HepG2 (cell line): ENCODE results near the gene NVL. TPM values are rescaled to one million over a fixed set of nuclear protein-coding genes. Genes with fewer than 3 reads are reported as not detected.

Experiments used
- ATAC-seq: fragments of 200-7000 bp; cut with Tn5 transposase; 3 replicates; pipeline ENCODE4 v1.9.1; 2020; ENCODE audit warnings: mild to moderate bottlenecking, moderate library complexity
- BruUV-seq: library from RNA; stranded (reverse); fragments of 400-500 nt; replicated peaks from 2 replicates; lab custom pipeline; 2021; lab: Mats Ljungman, UMichigan
- CTCF ChIA-PET: fragments of 300-600 bp; formaldehyde crosslinking; extraction: SDS; loops from one replicate; lab custom pipeline; 2021; ENCODE audit warnings: low total read pairs, inconsistent platforms, low intra/inter-chr PET ratio; lab: Yijun Ruan, JAX
- POLR2A ChIA-PET: fragments of 350-600 bp; sonication (Branson Sonifier 250); formaldehyde crosslinking; loops from one replicate; lab custom pipeline; 2020; ENCODE audit warnings: antibody characterized with exemption, inconsistent platforms; lab: Yijun Ruan, JAX
- DNase-seq: peaks from one replicate; pipeline ENCODE4 v3.0.0-alpha.2; 2015; ENCODE audit warnings: low spot score
- FAIRE-seq: peaks from 3 replicates; lab custom pipeline; 2011; peaks lifted over from hg19 to GRCh38; lab: Jason Lieb, UNC
- H2AFZ ChIP-seq: one replicate; pipeline ENCODE4 v1.6.1; 2011; ENCODE audit warnings: low read length, inconsistent platforms
- H3K27ac ChIP-seq: fragments of 300-600 bp; 3 replicates; pipeline ENCODE4 v1.8.0; 2011; ENCODE audit warnings: mixed run types, mild to moderate bottlenecking, mixed read lengths, low read length, inconsistent platforms; ENCODE audit not compliant: insufficient read depth; ENCODE audit errors: extremely low read length
- H3K27me3 ChIP-seq, 2 experiments: fragments of 200-600 bp in 1 of 2; 2 replicates in 1 of 2; 3 replicates in 1 of 2; pipeline versions ENCODE4 v1.6.0 to v1.8.0; 2011; ENCODE audit warnings: low read length in 2 of 2, mild to moderate bottlenecking in 2 of 2, moderate library complexity in 2 of 2, inconsistent platforms in 1 of 2; ENCODE audit not compliant: insufficient read depth in 2 of 2, control insufficient read depth in 1 of 2
- H3K36me3 ChIP-seq, 2 experiments: fragments of 200-600 bp in 1 of 2; replicated peaks in 1 of 2; 2 replicates in 1 of 2; 3 replicates in 1 of 2; pipeline versions ENCODE4 v1.5.1 to v1.8.0; 2011; ENCODE audit warnings: low read length in 2 of 2, inconsistent platforms in 1 of 2; ENCODE audit not compliant: insufficient read depth in 2 of 2, control insufficient read depth in 1 of 2
- H3K4me1 ChIP-seq: 2 replicates; pipeline ENCODE4 v1.5.1; 2012; ENCODE audit warnings: low read length, inconsistent platforms; ENCODE audit not compliant: insufficient read depth
- H3K4me2 ChIP-seq: 2 replicates; pipeline ENCODE4 v1.6.0; 2011; ENCODE audit warnings: low read depth, low read length, inconsistent platforms
- H3K4me3 ChIP-seq, 3 experiments: fragments of 200-600 bp in 1 of 3; sonication (generic), shearing (Covaris generic) in 1 of 3; replicated peaks in 1 of 3; 2 replicates each; pipeline ENCODE4 v1.5.1; 2011 to 2016; ENCODE audit warnings: low read length in 3 of 3, inconsistent platforms in 2 of 3, low read depth in 2 of 3, mild to moderate bottlenecking in 2 of 3, control low read depth in 1 of 3, mixed read lengths in 1 of 3; ENCODE audit not compliant: insufficient read depth in 1 of 3
- H3K79me2 ChIP-seq: one replicate; pipeline ENCODE4 v1.6.1; 2011; ENCODE audit warnings: low read length, inconsistent platforms; ENCODE audit not compliant: insufficient read depth
- H3K9ac ChIP-seq: 2 replicates; pipeline ENCODE4 v1.6.0; 2011; ENCODE audit warnings: mild to moderate bottlenecking, low read depth, low read length, inconsistent platforms; ENCODE audit not compliant: insufficient read depth
- H3K9me3 ChIP-seq: 2 replicates; pipeline ENCODE4 v1.5.1; 2012; ENCODE audit warnings: mild to moderate bottlenecking, low read length
- H4K20me1 ChIP-seq: 2 replicates; pipeline ENCODE4 v1.6.0; 2011; ENCODE audit warnings: inconsistent platforms, mild to moderate bottlenecking, low read length, moderate library complexity; ENCODE audit not compliant: insufficient read depth
- JUNB ChIP-seq: sonication (generic); formaldehyde crosslinking; IDR thresholded peaks from 2 replicates; pipeline ENCODE4 v1.8.0; 2022; ENCODE audit warnings: missing genetic modification reagents, mild to moderate bottlenecking, borderline replicate concordance
- ONECUT2 ChIP-seq: sonication (generic); formaldehyde crosslinking; IDR thresholded peaks from 2 replicates; pipeline ENCODE4 v1.4.0; 2020; ENCODE audit warnings: missing genetic modification reagents
- TCF7 ChIP-seq: sonication (generic); IDR thresholded peaks from 2 replicates; pipeline ENCODE4 v1.6.1; 2016; ENCODE audit warnings: antibody characterized with exemption, low read depth
- ZNF30 ChIP-seq: sonication (generic); formaldehyde crosslinking; IDR thresholded peaks from 2 replicates; pipeline ENCODE4 v1.5.0; 2020; ENCODE audit warnings: mild to moderate bottlenecking, missing genetic modification reagents
- ZNF326 ChIP-seq: sonication (generic); formaldehyde crosslinking; IDR thresholded peaks from 2 replicates; pipeline ENCODE4 v1.4.0; 2020; ENCODE audit warnings: missing genetic modification reagents, borderline replicate concordance
- ZNF570 ChIP-seq: sonication (generic); formaldehyde crosslinking; IDR thresholded peaks from 2 replicates; pipeline ENCODE4 v1.4.0; 2020; ENCODE audit warnings: mild to moderate bottlenecking, missing genetic modification reagents, borderline replicate concordance
- WGBS: methylation state at CpG from one replicate; pipeline ENCODE4 v1.1.6; 2017; ENCODE audit warnings: low lambda C conversion rate; 5-methylcytosine and 5-hydroxymethylcytosine counted together
- in situ Hi-C: cut with HindIII; loops from 2 replicates; pipeline ENCODE4 v1.10.0; 2017; ENCODE audit warnings: low pct_unique_long_range_greater_than_20kb; ENCODE audit not compliant: extremely low pct_ligation_motif_present
- intact Hi-C: fragments of 100-400 bp; cut with micrococcal nuclease; formaldehyde crosslinking; loops from one replicate; pipeline ENCODE4 v1.10.0; 2022; ENCODE audit not compliant: unreplicated experiment
- polyA plus RNA-seq, 8 experiments: library from polyadenylated mRNA; depleted of rRNA in 3 of 8; stranded (reverse) in 7 of 8; unstranded in 1 of 8; fragments of >200 nt; fragmentation: Illumina TruSeq in 4 of 8; extraction: Trizol in 4 of 8; gene quantifications; 2 replicates each; pipeline versions ENCODE4 v1.2.1 to v1.2.3, GENCODE V29; 2011 to 2016; ENCODE audit warnings: low read depth in 4 of 8, missing spikeins in 1 of 8, mixed read lengths in 1 of 8; ENCODE audit not compliant: insufficient read depth in 1 of 8
- total RNA-seq, 5 experiments: library from RNA; depleted of rRNA; stranded (reverse); fragments of >200 nt; fragmentation: Illumina TruSeq; extraction: Trizol; gene quantifications; 2 replicates each; pipeline ENCODE4 v1.2.3, GENCODE V29; 2016; ENCODE audit warnings: low read depth in 1 of 5
- TF ChIP-seq, protein P1 (sequence below): sonication (generic); formaldehyde crosslinking; IDR thresholded peaks from 2 replicates; pipeline ENCODE4 v1.4.0; 2020; ENCODE audit warnings: mild to moderate bottlenecking, missing genetic modification reagents
- TF ChIP-seq, protein P2 (sequence below): sonication (generic); formaldehyde crosslinking; conservative IDR thresholded peaks from 2 replicates; pipeline ENCODE4 v1.8.0; 2022; ENCODE audit warnings: mild to moderate bottlenecking, moderate library complexity, missing genetic modification reagents
- TF ChIP-seq, protein P3 (sequence below): sonication (generic); formaldehyde crosslinking; IDR thresholded peaks from 2 replicates; pipeline ENCODE4 v1.4.0; 2020; ENCODE audit warnings: low read depth, mild to moderate bottlenecking, missing genetic modification reagents
- TF ChIP-seq, protein P4 (sequence below): sonication (generic); formaldehyde crosslinking; IDR thresholded peaks from 2 replicates; pipeline ENCODE4 v1.4.0; 2020; ENCODE audit warnings: missing genetic modification reagents
- TF ChIP-seq, protein P5 (sequence below): sonication (generic); formaldehyde crosslinking; IDR thresholded peaks from 2 replicates; pipeline ENCODE4 v1.9.0; 2021; ENCODE audit warnings: mild to moderate bottlenecking, missing genetic modification reagents

The NVL gene
- total and polyA plus RNA-seq, 2 of the 13 experiments (the other 11 are each of a cell fraction or from before 2014, with no cell fraction given): 8.3 to 21.0 TPM

DNA sequence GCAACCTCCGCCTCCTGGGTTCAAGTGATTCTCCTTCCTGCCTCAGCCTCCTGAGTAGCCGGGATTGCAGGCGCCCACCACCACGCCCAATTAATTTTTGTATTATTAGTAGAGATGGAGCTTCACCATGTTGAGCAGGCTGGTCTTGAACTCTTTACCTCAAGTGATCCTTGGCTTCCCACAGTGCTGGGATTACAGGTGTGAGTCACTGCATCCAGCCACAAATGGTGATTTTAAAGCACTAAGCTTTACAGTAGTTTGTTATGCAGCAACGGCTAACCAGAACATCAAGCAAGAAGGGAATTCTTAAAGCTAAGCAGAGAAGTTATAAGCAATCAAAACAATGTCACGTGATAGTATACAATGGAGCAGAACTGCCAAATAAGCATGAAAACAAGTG, 65.7 kb downstream of the NVL start:
- Histone ChIP-seq H4K20me1 (no peaks in the 10 kb centered on the region), H3K27me3 (no peaks in the 10 kb centered on the region), H3K4me3 (no peak overlapping the region), H3K27ac (no peak overlapping the region), H2AFZ (no peak overlapping the region), H3K4me1 (peaks cover 6% of the 10 kb centered on the region; the same call in 1 of the 2 replicates), H3K9ac (no peak overlapping the region), H3K4me2 (no peak overlapping the region), H3K79me2 (no peaks in the 10 kb centered on the region), H3K9me3 (no peaks in the 10 kb centered on the region), H3K36me3 (0 out of 5 replicates have a peak, but pooled peaks cover 0 to 4% of the 10 kb centered on the region in 2 experiments)
- ATAC-seq (no peak), FAIRE-seq (no peak), DNase-seq (no peak)
- intact Hi-C loops (loop anchor here (10.0 kb wide), 1 partner anchor 60 kb away; no protein-coding TSS in a partner anchor), in situ Hi-C loops (no loop called here)
- ChIA-PET CTCF (no interaction called here), POLR2A (no interaction called here)
- WGBS: 96% methylated on average over 5 of the region's 6 CpGs
- BruUV-seq: no TSS peak
- TF ChIP-seq ONECUT2 (CRISPR knock-in tag) (no peak), JUNB (CRISPR knock-in tag) (no peak), ZNF326 (CRISPR knock-in tag) (no peak), TCF7 (no peak), ZNF570 (CRISPR knock-in tag) (no peak), ZNF30 (CRISPR knock-in tag) (no peak)
- TF ChIP-seq, protein P1, sequence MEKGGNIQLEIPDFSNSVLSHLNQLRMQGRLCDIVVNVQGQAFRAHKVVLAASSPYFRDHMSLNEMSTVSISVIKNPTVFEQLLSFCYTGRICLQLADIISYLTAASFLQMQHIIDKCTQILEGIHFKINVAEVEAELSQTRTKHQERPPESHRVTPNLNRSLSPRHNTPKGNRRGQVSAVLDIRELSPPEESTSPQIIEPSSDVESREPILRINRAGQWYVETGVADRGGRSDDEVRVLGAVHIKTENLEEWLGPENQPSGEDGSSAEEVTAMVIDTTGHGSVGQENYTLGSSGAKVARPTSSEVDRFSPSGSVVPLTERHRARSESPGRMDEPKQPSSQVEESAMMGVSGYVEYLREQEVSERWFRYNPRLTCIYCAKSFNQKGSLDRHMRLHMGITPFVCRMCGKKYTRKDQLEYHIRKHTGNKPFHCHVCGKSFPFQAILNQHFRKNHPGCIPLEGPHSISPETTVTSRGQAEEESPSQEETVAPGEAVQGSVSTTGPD (CRISPR knock-in tag): no peak
- TF ChIP-seq, protein P2, sequence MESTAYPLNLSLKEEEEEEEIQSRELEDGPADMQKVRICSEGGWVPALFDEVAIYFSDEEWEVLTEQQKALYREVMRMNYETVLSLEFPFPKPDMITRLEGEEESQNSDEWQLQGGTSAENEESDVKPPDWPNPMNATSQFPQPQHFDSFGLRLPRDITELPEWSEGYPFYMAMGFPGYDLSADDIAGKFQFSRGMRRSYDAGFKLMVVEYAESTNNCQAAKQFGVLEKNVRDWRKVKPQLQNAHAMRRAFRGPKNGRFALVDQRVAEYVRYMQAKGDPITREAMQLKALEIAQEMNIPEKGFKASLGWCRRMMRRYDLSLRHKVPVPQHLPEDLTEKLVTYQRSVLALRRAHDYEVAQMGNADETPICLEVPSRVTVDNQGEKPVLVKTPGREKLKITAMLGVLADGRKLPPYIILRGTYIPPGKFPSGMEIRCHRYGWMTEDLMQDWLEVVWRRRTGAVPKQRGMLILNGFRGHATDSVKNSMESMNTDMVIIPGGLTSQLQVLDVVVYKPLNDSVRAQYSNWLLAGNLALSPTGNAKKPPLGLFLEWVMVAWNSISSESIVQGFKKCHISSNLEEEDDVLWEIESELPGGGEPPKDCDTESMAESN (CRISPR knock-in tag): no peak
- TF ChIP-seq, protein P3, sequence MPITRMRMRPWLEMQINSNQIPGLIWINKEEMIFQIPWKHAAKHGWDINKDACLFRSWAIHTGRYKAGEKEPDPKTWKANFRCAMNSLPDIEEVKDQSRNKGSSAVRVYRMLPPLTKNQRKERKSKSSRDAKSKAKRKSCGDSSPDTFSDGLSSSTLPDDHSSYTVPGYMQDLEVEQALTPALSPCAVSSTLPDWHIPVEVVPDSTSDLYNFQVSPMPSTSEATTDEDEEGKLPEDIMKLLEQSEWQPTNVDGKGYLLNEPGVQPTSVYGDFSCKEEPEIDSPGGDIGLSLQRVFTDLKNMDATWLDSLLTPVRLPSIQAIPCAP (CRISPR knock-in tag): no peak
- TF ChIP-seq, protein P4, sequence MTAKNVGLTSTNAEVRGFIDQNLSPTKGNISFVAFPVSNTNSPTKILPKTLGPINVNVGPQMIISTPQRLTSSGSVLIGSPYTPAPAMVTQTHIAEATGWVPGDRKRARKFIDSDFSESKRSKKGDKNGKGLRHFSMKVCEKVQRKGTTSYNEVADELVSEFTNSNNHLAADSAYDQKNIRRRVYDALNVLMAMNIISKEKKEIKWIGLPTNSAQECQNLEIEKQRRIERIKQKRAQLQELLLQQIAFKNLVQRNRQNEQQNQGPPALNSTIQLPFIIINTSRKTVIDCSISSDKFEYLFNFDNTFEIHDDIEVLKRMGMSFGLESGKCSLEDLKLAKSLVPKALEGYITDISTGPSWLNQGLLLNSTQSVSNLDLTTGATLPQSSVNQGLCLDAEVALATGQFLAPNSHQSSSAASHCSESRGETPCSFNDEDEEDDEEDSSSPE: no peak
- TF ChIP-seq, protein P5, sequence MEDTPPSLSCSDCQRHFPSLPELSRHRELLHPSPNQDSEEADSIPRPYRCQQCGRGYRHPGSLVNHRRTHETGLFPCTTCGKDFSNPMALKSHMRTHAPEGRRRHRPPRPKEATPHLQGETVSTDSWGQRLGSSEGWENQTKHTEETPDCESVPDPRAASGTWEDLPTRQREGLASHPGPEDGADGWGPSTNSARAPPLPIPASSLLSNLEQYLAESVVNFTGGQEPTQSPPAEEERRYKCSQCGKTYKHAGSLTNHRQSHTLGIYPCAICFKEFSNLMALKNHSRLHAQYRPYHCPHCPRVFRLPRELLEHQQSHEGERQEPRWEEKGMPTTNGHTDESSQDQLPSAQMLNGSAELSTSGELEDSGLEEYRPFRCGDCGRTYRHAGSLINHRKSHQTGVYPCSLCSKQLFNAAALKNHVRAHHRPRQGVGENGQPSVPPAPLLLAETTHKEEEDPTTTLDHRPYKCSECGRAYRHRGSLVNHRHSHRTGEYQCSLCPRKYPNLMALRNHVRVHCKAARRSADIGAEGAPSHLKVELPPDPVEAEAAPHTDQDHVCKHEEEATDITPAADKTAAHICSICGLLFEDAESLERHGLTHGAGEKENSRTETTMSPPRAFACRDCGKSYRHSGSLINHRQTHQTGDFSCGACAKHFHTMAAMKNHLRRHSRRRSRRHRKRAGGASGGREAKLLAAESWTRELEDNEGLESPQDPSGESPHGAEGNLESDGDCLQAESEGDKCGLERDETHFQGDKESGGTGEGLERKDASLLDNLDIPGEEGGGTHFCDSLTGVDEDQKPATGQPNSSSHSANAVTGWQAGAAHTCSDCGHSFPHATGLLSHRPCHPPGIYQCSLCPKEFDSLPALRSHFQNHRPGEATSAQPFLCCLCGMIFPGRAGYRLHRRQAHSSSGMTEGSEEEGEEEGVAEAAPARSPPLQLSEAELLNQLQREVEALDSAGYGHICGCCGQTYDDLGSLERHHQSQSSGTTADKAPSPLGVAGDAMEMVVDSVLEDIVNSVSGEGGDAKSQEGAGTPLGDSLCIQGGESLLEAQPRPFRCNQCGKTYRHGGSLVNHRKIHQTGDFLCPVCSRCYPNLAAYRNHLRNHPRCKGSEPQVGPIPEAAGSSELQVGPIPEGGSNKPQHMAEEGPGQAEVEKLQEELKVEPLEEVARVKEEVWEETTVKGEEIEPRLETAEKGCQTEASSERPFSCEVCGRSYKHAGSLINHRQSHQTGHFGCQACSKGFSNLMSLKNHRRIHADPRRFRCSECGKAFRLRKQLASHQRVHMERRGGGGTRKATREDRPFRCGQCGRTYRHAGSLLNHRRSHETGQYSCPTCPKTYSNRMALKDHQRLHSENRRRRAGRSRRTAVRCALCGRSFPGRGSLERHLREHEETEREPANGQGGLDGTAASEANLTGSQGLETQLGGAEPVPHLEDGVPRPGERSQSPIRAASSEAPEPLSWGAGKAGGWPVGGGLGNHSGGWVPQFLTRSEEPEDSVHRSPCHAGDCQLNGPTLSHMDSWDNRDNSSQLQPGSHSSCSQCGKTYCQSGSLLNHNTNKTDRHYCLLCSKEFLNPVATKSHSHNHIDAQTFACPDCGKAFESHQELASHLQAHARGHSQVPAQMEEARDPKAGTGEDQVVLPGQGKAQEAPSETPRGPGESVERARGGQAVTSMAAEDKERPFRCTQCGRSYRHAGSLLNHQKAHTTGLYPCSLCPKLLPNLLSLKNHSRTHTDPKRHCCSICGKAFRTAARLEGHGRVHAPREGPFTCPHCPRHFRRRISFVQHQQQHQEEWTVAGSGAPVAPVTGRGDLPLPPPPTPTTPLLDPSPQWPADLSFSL (CRISPR knock-in tag): no peak
